Measurements from ENCODE around the gene KRT26.

KRT26 gene

DNA sequence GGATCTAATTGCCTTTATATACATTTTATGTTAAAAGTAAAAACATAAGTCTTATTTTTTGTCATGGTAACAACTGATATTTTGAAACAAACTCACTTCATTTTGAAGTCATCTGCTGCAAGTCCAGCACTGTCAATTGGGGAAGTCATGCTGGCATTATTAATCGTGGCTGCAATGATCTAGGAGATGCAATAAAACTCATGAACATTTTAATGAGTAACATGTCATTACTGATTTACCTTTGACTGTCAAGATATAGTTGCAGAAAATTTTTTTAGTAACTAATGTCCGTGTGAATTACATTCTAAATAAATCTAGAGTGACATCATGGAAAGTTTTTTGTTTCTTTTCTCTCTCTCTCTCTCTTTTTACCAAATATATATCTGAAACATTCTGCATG, 51.1 kb downstream of the KRT26 start:
- no peaks in the 10 kb centered on the region for H3K36me3 ChIP-seq (ENCODE audit: low read length)
- no peaks in the 10 kb centered on the region for H3K9me3 ChIP-seq (ENCODE audit: insufficient read depth, low read length)
- H3K79me2 ChIP-seq (ENCODE audit: insufficient read depth, low read length) = no peaks in the 10 kb centered on the region
- TF ChIP-seq, protein P1, sequence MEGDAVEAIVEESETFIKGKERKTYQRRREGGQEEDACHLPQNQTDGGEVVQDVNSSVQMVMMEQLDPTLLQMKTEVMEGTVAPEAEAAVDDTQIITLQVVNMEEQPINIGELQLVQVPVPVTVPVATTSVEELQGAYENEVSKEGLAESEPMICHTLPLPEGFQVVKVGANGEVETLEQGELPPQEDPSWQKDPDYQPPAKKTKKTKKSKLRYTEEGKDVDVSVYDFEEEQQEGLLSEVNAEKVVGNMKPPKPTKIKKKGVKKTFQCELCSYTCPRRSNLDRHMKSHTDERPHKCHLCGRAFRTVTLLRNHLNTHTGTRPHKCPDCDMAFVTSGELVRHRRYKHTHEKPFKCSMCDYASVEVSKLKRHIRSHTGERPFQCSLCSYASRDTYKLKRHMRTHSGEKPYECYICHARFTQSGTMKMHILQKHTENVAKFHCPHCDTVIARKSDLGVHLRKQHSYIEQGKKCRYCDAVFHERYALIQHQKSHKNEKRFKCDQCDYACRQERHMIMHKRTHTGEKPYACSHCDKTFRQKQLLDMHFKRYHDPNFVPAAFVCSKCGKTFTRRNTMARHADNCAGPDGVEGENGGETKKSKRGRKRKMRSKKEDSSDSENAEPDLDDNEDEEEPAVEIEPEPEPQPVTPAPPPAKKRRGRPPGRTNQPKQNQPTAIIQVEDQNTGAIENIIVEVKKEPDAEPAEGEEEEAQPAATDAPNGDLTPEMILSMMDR (IDR thresholded peaks at IDR 0.05; ENCODE audit: insufficient read depth, low read length, poor library complexity, severe bottlenecking) = no peak
- TF ChIP-seq EZH2phosphoT487 (conservative IDR thresholded peaks at IDR 0.05; ENCODE audit: low read length) = no peak
- no peak overlapping the region for H3K4me3 ChIP-seq (ENCODE audit: insufficient read depth, low read length, poor library complexity, severe bottlenecking)
- H3K4me2 ChIP-seq (ENCODE audit: low read depth, low read length, poor library complexity, severe bottlenecking) = no peak overlapping the region
- no peak overlapping the region for H2AFZ ChIP-seq (ENCODE audit: low read depth, low read length, severe bottlenecking)
- H3K9me2 ChIP-seq (replicated peaks; ENCODE audit: insufficient read depth, low read length) = no peaks in the 10 kb centered on the region
- no peaks in the 10 kb centered on the region for H3K27me3 ChIP-seq (ENCODE audit: low read length)
- H3K27ac ChIP-seq (ENCODE audit: low read depth, low read length) = no peak overlapping the region
- no peak overlapping the region for H3K9ac ChIP-seq (ENCODE audit: low read length)
- no peaks in the 10 kb centered on the region for H4K20me1 ChIP-seq (ENCODE audit: low read depth, low read length)
- H3F3A ChIP-seq (ENCODE audit: insufficient read depth) = no peaks in the 10 kb centered on the region

DNA sequence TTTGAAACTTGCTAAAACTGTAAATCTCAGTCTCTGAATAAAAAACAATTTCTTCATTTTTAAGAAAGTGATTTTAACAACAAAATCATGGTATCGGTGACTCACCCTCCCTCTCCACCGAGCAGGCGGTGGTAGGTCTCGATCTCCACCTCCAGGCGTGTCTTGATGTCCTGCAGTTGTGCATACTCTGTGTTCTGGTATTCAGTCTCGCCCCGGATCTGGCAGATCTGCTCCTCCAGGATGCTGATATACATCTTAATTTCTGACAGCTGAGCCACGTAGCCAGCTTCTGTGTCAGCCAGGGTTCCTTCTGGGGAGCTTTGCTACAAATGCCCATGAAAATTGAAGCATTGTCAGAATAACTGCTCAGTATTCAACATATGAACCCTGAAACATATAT, 53.1 kb downstream of the KRT26 start:
- TF ChIP-seq EZH2phosphoT487 (conservative IDR thresholded peaks at IDR 0.05; ENCODE audit: low read length) = no peak
- TF ChIP-seq, protein P1 (IDR thresholded peaks at IDR 0.05; ENCODE audit: insufficient read depth, low read length, poor library complexity, severe bottlenecking) = no peak
- Histone ChIP-seq H3K27me3 (ENCODE audit: low read length) (no peaks in the 10 kb centered on the region), H3K9me3 (ENCODE audit: insufficient read depth, low read length) (no peaks in the 10 kb centered on the region)

DNA sequence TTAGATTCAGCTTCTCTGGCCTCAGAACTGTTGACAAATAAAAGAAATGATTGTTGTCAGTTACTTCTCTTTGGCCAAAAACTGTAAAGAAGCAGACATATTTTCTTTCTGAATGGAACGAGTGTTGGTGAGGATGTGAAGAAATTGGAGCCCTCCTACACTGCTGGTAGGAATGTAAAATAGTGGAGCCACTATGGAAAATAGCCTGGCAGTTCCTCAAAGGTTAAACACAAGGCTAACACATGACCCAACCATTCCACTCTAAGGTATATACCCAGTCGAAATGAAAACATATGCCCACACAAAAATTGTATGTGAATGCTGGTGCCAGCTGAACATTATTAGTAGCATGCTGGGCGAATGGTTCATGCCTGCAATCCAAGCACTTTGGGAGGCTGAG, 54.2 kb downstream of the KRT26 start:
- Histone ChIP-seq H3K27me3 (ENCODE audit: low read length) (no peaks in the 10 kb centered on the region), H3K36me3 (ENCODE audit: low read length) (no peaks in the 10 kb centered on the region), H3K79me2 (ENCODE audit: insufficient read depth, low read length) (no peaks in the 10 kb centered on the region), H3F3A (ENCODE audit: insufficient read depth) (no peaks in the 10 kb centered on the region), H3K9ac (ENCODE audit: low read length) (no peak overlapping the region), H3K9me3 (ENCODE audit: insufficient read depth, low read length) (no peaks in the 10 kb centered on the region), H3K4me2 (ENCODE audit: low read depth, low read length, poor library complexity, severe bottlenecking) (no peak overlapping the region), H2AFZ (ENCODE audit: low read depth, low read length, severe bottlenecking) (no peak overlapping the region), H4K20me1 (ENCODE audit: low read depth, low read length) (no peaks in the 10 kb centered on the region), H3K9me2 (replicated peaks; ENCODE audit: insufficient read depth, low read length) (no peaks in the 10 kb centered on the region), H3K27ac (ENCODE audit: low read depth, low read length) (no peak overlapping the region), H3K4me3 (ENCODE audit: insufficient read depth, low read length, poor library complexity, severe bottlenecking) (no peak overlapping the region)
- no peak for TF ChIP-seq EZH2phosphoT487 (conservative IDR thresholded peaks at IDR 0.05; ENCODE audit: low read length)
- TF ChIP-seq, protein P1 (IDR thresholded peaks at IDR 0.05; ENCODE audit: insufficient read depth, low read length, poor library complexity, severe bottlenecking) = no peak

More for the DNA sequence above, 53.1 kb downstream of the KRT26 start:
- Histone ChIP-seq H4K20me1 (ENCODE audit: low read depth, low read length) (no peaks in the 10 kb centered on the region), H3K36me3 (ENCODE audit: low read length) (no peaks in the 10 kb centered on the region), H2AFZ (ENCODE audit: low read depth, low read length, severe bottlenecking) (no peak overlapping the region), H3K4me2 (ENCODE audit: low read depth, low read length, poor library complexity, severe bottlenecking) (no peak overlapping the region), H3K79me2 (ENCODE audit: insufficient read depth, low read length) (no peaks in the 10 kb centered on the region), H3K9me2 (replicated peaks; ENCODE audit: insufficient read depth, low read length) (no peaks in the 10 kb centered on the region), H3K4me3 (ENCODE audit: insufficient read depth, low read length, poor library complexity, severe bottlenecking) (no peak overlapping the region), H3K9ac (ENCODE audit: low read length) (no peak overlapping the region), H3K27ac (ENCODE audit: low read depth, low read length) (no peak overlapping the region), H3F3A (ENCODE audit: insufficient read depth) (no peaks in the 10 kb centered on the region)

Measured in SU-DHL-6 (cell line).